SK-N-SH (cell line): Measurements from ENCODE around the gene MORF4L1. TPM values are rescaled to one million over a fixed set of nuclear protein-coding genes. Genes with fewer than 3 reads are reported as not detected.

Experiments used
- CTCF ChIA-PET: fragments of 300-600, 350-600 bp; formaldehyde crosslinking; extraction: SDS; loops from one replicate; lab custom pipeline; 2021; lab: Yijun Ruan, JAX
- POLR2A ChIA-PET: fragments of 350-600 bp; sonication (Branson Sonifier 250); formaldehyde crosslinking; extraction: SDS; loops from one replicate; lab custom pipeline; 2020; ENCODE audit warnings: antibody characterized with exemption, inconsistent platforms; lab: Yijun Ruan, JAX
- DNase-seq: peaks from one replicate; pipeline ENCODE4 v3.0.0; 2012
- H2AFZ ChIP-seq: fragments of 200-600 bp; sonication (generic); 2 replicates; pipeline ENCODE4 v1.8.1; 2016; ENCODE audit warnings: antibody characterized with exemption, mild to moderate bottlenecking, low read depth
- H3F3A ChIP-seq: fragments of 200-600 bp; sonication (generic); replicated peaks from 2 replicates; pipeline ENCODE3; 2016; ENCODE audit warnings: antibody characterized with exemption, mild to moderate bottlenecking; ENCODE audit not compliant: insufficient read depth
- H3K27ac ChIP-seq, 2 experiments: fragments of 200-500 bp in 1 of 2; fragments of 200-600 bp in 1 of 2; sonication (Bioruptor generic) in 1 of 2; sonication (generic), shearing (Covaris generic) in 1 of 2; 2 replicates each; pipeline versions ENCODE4 v1.5.1 to v1.6.1; 2014 to 2016; ENCODE audit warnings: low read depth in 2 of 2, inconsistent platforms in 1 of 2, low read length in 1 of 2, mild to moderate bottlenecking in 1 of 2, mixed read lengths in 1 of 2
- H3K27me3 ChIP-seq: fragments of 200-600 bp; sonication (generic), shearing (Covaris generic); 2 replicates; pipeline ENCODE4 v1.6.1; 2016; ENCODE audit warnings: mixed run types; ENCODE audit not compliant: insufficient read depth
- H3K36me3 ChIP-seq, 2 experiments: fragments of 200-500 bp in 1 of 2; fragments of 200-600 bp in 1 of 2; sonication (Bioruptor generic) in 1 of 2; sonication (generic) in 1 of 2; replicated peaks in 1 of 2; 2 replicates each; pipeline versions ENCODE3 to v1.5.1; 2014 to 2016; ENCODE audit warnings: low read length in 1 of 2, mild to moderate bottlenecking in 1 of 2; ENCODE audit not compliant: insufficient read depth in 2 of 2, control insufficient read depth in 1 of 2
- H3K4me1 ChIP-seq, 2 experiments: fragments of 200-500 bp in 1 of 2; fragments of 200-600 bp in 1 of 2; sonication (Bioruptor generic) in 1 of 2; sonication (generic), shearing (Covaris generic) in 1 of 2; 2 replicates each; pipeline versions ENCODE4 v1.5.1 to v1.6.1; 2014 to 2016; ENCODE audit warnings: low read depth in 1 of 2, low read length in 1 of 2, mixed run types in 1 of 2; ENCODE audit not compliant: insufficient read depth in 2 of 2, control insufficient read depth in 1 of 2
- H3K4me2 ChIP-seq: fragments of 200-600 bp; sonication (generic), shearing (Covaris generic); 2 replicates; pipeline ENCODE4 v1.6.1; 2017; ENCODE audit warnings: mixed run types
- H3K4me3 ChIP-seq, 2 experiments: fragments of 200-500 bp in 1 of 2; fragments of 200-600 bp in 1 of 2; sonication (Bioruptor generic) in 1 of 2; sonication (generic), shearing (Covaris generic) in 1 of 2; 2 replicates each; pipeline versions ENCODE4 v1.5.1 to v1.8.1; 2014 to 2016; ENCODE audit warnings: low read depth in 2 of 2, inconsistent platforms in 1 of 2, low read length in 1 of 2, mild to moderate bottlenecking in 1 of 2, mixed read lengths in 1 of 2, moderate library complexity in 1 of 2
- H3K79me2 ChIP-seq: fragments of 200-600 bp; sonication (generic); 2 replicates; pipeline ENCODE4 v1.8.1; 2017; ENCODE audit warnings: mild to moderate bottlenecking; ENCODE audit not compliant: insufficient read depth
- H3K9ac ChIP-seq: fragments of 200-600 bp; sonication (generic); 2 replicates; pipeline ENCODE4 v1.6.1; 2017; ENCODE audit warnings: mixed run types
- H3K9me2 ChIP-seq: fragments of 200-600 bp; sonication (generic); 2 replicates; pipeline ENCODE4 v1.6.1; 2017; ENCODE audit warnings: mixed run types
- H3K9me3 ChIP-seq: fragments of 200-600 bp; sonication (generic); 2 replicates; pipeline ENCODE4 v1.6.1; 2017; ENCODE audit warnings: mixed run types, mild to moderate bottlenecking, moderate library complexity
- H4K20me1 ChIP-seq: fragments of 200-600 bp; sonication (generic); 2 replicates; pipeline ENCODE4 v1.6.1; 2017; ENCODE audit warnings: mild to moderate bottlenecking, mixed run types; ENCODE audit not compliant: insufficient read depth
- CTCF ChIP-seq: fragments of 200-600 bp; sonication (generic); IDR thresholded peaks from 2 replicates; pipeline ENCODE4 v1.6.1; 2017; ENCODE audit warnings: antibody characterized with exemption, mild to moderate bottlenecking, moderate library complexity
- ELF1 ChIP-seq: IDR thresholded peaks from 2 replicates; pipeline ENCODE4 v1.4.0; 2012
- EP300 ChIP-seq, 2 experiments: IDR thresholded peaks; 2 replicates each; pipeline versions ENCODE4 v1.4.0 to v1.6.1; 2012; ENCODE audit warnings: borderline replicate concordance in 1 of 2, low read depth in 1 of 2, low read length in 1 of 2
- EZH2phosphoT487 ChIP-seq: fragments of 200-600 bp; sonication (generic); IDR thresholded peaks from 2 replicates; pipeline ENCODE4 v1.6.1; 2017; ENCODE audit warnings: low read depth, mixed run types, mild to moderate bottlenecking, antibody characterized with exemption, moderate library complexity, borderline replicate concordance
- FOSL2 ChIP-seq: IDR thresholded peaks from 2 replicates; pipeline ENCODE4 v1.4.0; 2012; ENCODE audit warnings: low read depth, mild to moderate bottlenecking, moderate library complexity, borderline replicate concordance
- FOXJ3 ChIP-seq: sonication (generic); formaldehyde crosslinking; IDR thresholded peaks from 2 replicates; pipeline ENCODE4 v1.5.1; 2020; ENCODE audit warnings: mild to moderate bottlenecking, missing genetic modification reagents
- FOXM1 ChIP-seq: IDR thresholded peaks from 2 replicates; pipeline ENCODE4 v1.4.0; 2012; ENCODE audit warnings: low read depth, mild to moderate bottlenecking
- GATA2 ChIP-seq: sonication (generic); formaldehyde crosslinking; IDR thresholded peaks from 2 replicates; pipeline ENCODE4 v1.5.0; 2020; ENCODE audit warnings: mild to moderate bottlenecking, missing genetic modification reagents
- MEF2A ChIP-seq: IDR thresholded peaks from 2 replicates; pipeline ENCODE4 v1.4.0; 2012; ENCODE audit warnings: low read depth, borderline replicate concordance
- MXI1 ChIP-seq: IDR thresholded peaks from 2 replicates; pipeline ENCODE4 v1.6.1; 2012; ENCODE audit warnings: mild to moderate bottlenecking, low read depth, low read length, improper control_type of control experiment
- NFIC ChIP-seq: IDR thresholded peaks from 2 replicates; pipeline ENCODE4 v1.4.0; 2012; ENCODE audit warnings: borderline replicate concordance
- PBX3 ChIP-seq: IDR thresholded peaks from 2 replicates; pipeline ENCODE4; 2012
- RAD21 ChIP-seq: IDR thresholded peaks from 2 replicates; pipeline ENCODE4 v1.6.1; 2012; ENCODE audit warnings: mild to moderate bottlenecking, low read length
- RFX5 ChIP-seq: IDR thresholded peaks from 2 replicates; pipeline ENCODE4 v1.6.1; 2012; ENCODE audit warnings: mild to moderate bottlenecking, improper control_type of control experiment, low read length
- RXRA ChIP-seq: IDR thresholded peaks from 2 replicates; pipeline ENCODE4 v1.4.0; 2012; ENCODE audit warnings: low read depth, mild to moderate bottlenecking, borderline replicate concordance
- TAF1 ChIP-seq: IDR thresholded peaks from 2 replicates; pipeline ENCODE4 v1.6.1; 2012; ENCODE audit warnings: low read depth, mild to moderate bottlenecking, low read length, moderate library complexity, borderline replicate concordance
- USF1 ChIP-seq: IDR thresholded peaks from 2 replicates; pipeline ENCODE4 v1.4.0; 2012; ENCODE audit warnings: low read depth, borderline replicate concordance
- whole genome bisulfite sequencing: methylation state at CpG from one replicate; pipeline ENCODE4 v1.1.6; 2017; ENCODE audit warnings: low lambda C conversion rate; 5-methylcytosine and 5-hydroxymethylcytosine counted together
- polyA plus RNA-seq, 3 experiments: library from polyadenylated mRNA; depleted of rRNA; stranded (reverse); fragments of >200 nt; gene quantifications; 2 replicates each; pipeline ENCODE4 v1.2.3, GENCODE V29; 2012

Gene MORF4L1
- polyA plus RNA-seq, 1 of the 3 experiments (the other 2 are of a cell fraction) = 163 TPM

GRCh38 chr15:78840661-78841375 is 31.9 kb upstream of the MORF4L1 start:
- no peaks in the 10 kb centered on the region for H4K20me1 ChIP-seq
- no peaks in the 10 kb centered on the region for H3K9me2 ChIP-seq
- ChIA-PET POLR2A (no interaction called here), CTCF (no interaction called here)
- H3F3A ChIP-seq = no peaks in the 10 kb centered on the region
- no peak overlapping the region for H3K9ac ChIP-seq
- 89% methylated on average over 6 of the region's 7 CpGs for WGBS
- H3K79me2 ChIP-seq = no peaks in the 10 kb centered on the region
- peak; percentile 13 for DNase-seq
- TF ChIP-seq FOXM1 (no peak), RXRA (no peak), ELF1 (no peak), MEF2A (no peak), NFIC (no peak), EP300 (IDR thresholded peaks at IDR 0.05; ENCODE audit: borderline replicate concordance in 1 of 2, low read depth in 1 of 2, low read length in 1 of 2) (no peak), EZH2phosphoT487 (no peak), FOXJ3 (CRISPR knock-in tag) (no peak), PBX3 (no peak), RFX5 (no peak), CTCF (no peak), MXI1 (no peak), FOSL2 (no peak), TAF1 (no peak), RAD21 (no peak), GATA2 (CRISPR knock-in tag) (no peak), USF1 (no peak)
- no peaks in the 10 kb centered on the region for H3K36me3 ChIP-seq
- H3K9me3 ChIP-seq = no peaks in the 10 kb centered on the region
- H3K4me3 ChIP-seq = no peak overlapping the region
- no peak overlapping the region for H3K27ac ChIP-seq
- H3K4me1 ChIP-seq = peaks cover 0 to 2% of the 10 kb centered on the region in 2 experiments; a peak in 1 of 4 replicates
- H2AFZ ChIP-seq = no peak overlapping the region
- H3K4me2 ChIP-seq = no peak overlapping the region
- no peaks in the 10 kb centered on the region for H3K27me3 ChIP-seq
